ENCODE measurements around the gene ACE2.

DNA sequence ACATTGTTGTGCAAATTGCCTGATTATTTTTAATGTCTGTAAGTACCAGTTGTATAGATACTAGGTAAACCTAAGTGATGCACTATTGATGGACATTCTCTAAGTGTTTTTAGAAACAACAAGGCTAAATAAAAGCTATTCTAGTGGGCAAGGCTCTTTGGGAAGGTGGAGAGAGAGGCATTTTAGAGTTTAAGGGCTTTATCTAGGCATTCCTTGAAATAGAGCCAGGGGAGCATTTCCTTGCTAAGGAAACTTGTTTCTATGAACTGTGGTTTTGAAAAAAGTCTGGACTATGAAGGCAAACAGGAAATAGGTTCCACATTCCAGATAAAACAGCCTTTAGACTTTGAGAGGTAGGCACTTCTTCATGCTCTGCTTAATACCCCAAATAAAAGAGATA lies 76.3 kb downstream of the ACE2 start:
- TF ChIP-seq, protein P1, sequence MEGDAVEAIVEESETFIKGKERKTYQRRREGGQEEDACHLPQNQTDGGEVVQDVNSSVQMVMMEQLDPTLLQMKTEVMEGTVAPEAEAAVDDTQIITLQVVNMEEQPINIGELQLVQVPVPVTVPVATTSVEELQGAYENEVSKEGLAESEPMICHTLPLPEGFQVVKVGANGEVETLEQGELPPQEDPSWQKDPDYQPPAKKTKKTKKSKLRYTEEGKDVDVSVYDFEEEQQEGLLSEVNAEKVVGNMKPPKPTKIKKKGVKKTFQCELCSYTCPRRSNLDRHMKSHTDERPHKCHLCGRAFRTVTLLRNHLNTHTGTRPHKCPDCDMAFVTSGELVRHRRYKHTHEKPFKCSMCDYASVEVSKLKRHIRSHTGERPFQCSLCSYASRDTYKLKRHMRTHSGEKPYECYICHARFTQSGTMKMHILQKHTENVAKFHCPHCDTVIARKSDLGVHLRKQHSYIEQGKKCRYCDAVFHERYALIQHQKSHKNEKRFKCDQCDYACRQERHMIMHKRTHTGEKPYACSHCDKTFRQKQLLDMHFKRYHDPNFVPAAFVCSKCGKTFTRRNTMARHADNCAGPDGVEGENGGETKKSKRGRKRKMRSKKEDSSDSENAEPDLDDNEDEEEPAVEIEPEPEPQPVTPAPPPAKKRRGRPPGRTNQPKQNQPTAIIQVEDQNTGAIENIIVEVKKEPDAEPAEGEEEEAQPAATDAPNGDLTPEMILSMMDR (IDR thresholded peaks at IDR 0.05; ENCODE audit: low read depth, low read length), result no peak
- TF ChIP-seq EZH2phosphoT487 (IDR thresholded peaks at IDR 0.05; ENCODE audit: low read depth), result no peak

Data from OCI-LY3 (cell line).